ENCODE results near the gene LATS1.
"Not testable (repeated sequence)": the region's sequence is repeated elsewhere in the genome, so short reads cannot be mapped to it uniquely, and the experiment has no call there.

LATS1 gene
- 74.3 reads per million, percentile 77 among the genes with 10 or more reads in this experiment for total RNA-seq

DNA sequence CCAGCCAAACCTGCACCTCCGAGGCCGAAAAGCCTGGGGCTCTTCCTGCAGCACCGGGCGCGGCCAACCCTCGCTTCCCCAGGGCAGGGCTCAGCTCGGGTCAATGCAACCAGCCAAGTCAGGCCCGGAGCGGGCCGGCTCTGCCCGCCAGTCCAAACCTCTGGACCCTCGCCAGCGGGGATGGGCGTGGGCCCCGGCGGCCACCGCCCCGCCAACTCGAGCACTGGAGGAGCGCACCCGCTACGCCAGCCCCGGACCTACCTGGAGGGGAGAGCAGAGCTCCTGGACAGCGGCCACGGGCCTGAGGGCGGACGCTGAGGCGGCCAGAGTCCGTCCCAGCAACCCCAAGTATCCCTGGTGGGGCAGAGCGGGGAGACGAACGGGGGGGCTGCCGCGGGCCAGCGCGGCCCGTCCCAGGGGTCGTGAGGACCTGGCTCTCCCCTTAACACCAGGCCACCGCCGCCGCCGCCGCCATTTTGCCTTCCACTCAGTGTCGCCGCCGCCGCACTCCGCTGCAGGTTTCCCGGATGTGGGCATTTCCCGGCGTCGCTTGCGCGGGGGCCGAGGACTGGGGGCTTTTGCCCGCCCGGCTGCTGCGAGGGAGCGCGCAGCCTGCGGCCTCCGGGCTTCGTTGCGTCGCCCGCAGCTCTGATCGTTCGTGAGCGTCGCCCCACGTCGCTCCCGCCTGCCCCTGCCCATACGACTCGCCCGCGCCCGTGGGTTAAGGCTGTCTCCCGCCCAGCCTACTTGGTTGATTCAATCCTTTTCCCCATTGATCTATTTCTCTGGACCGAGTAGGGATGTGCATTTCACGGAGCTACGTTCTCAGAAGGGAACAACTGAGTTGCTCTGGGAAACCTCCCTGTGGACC is at the start of gene LATS1:
LATS1 (minus strand) TSS at position 514 of the 871 bp plus-strand sequence. CDS start 15,975 bp downstream, outside the sequence.
- peak; percentile 95 for DNase-seq

DNA sequence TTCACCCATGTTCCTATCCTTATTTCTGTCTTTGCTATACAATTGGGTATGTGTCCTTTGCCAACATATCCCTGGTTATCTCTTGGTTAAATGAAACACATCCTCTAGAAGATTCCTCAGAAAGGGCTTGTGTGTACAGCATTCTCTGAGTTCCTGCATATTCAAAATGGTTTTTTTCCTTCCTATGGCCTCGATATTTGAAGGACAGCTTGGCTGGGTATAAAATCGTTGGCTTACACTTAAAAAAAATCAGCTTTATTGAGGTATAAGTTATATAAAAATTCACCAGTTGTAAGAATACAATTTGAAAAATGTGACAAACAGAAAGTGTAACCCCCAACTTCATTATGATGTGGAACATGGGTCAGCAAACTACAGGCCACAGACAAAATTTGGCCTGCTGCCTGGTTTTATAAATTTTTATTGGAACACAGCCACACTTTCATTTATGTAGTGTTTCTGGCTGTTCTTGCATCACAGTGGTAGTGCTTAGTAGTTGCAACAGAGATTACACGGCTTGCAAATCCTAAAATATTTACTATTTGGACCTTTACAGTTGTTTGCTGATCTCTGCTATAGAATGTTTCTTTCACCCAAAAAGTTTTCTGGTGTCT is 48.4 kb upstream of the LATS1 start:
- no peak for DNase-seq

- no peak for DNase-seq
These were observed 46.0 kb upstream of the LATS1 start for GRCh38 chr6:149763866-149764265.

DNA sequence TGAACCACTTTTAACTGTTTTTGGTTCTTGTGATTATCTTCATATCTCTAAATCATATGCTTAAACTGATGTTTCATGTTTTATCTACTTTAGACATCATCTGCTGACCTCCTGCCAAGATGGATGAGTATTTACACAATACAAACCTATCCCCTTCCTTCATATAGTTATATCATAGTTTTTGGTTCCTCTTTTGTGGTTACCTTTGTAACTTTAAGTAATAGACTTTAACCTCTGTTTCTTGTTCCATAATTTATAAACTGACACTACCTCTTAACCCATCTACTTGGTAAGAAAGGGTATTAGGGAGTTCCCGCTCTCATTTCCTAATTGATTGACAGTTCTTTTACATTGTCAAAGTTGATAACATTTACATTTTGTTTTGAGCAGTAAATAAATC is 43.5 kb upstream of the LATS1 start:
- no peak for DNase-seq

DNA sequence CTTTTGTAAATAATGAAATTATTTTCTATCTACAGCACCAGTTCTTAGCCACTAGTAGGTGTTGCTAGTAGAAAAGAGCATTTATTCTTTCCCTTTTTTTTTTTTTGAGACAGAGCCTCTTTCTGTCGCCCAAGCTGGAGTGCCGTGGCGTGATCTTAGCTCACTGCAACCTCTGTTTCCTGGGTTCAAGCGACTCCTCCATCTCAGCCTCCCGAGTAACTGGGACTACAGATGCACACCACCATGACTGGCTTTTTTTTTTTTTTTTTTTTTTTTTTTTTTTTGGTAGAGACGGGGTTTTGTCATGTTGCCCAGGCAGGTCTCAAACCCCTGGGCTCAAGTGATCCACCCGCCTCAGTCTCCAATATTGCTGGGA is 38.3 kb upstream of the LATS1 start:
- DNase-seq = no peak

DNA sequence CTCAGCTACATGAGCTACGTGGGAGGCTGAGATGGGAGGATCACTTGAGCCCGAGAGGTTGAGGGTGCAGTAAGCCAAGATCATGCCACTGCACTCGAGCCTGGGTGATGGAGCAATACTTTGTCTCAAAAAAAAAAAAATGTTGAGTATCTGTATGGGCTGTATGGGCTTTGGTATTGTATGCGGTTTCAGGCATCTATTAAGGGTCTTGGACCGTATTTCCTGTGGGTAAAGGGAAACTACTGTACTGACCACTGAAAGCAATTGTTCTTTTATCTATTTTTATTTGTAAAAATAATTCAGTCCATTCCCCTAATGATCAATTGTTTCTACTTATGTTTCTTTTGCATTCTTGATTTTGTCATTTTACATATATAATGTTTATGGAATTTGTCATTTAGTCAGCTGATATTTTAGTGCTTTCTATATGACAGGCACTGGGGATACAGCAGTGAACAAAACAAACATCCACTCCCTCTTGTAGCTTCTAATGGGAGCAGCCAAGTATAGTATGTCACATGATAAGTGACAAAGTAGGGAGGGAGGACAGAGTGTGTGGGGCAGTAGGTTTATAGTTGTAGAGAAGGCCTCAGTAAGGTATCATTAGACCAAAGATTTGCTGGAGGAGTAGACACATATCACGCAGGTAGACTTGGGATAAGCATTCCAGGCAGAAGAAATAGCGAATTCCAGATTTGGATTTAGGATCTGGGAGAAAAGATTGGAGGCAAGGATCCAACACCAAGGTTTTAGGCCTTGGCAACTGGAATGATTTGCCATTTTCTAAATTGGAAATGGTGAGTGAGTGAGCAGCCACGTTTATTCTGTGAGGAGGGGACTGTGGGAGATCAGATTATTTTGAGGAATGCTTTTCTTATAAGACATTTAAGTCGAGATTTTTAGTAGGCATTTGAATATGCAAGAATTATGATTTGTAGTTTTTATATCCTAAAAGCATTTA is 37.7 kb upstream of the LATS1 start:
- DNase-seq = no peak

- no peak for DNase-seq
These were observed 36.6 kb upstream of the LATS1 start for GRCh38 chr6:149754548-149754947.

DNA sequence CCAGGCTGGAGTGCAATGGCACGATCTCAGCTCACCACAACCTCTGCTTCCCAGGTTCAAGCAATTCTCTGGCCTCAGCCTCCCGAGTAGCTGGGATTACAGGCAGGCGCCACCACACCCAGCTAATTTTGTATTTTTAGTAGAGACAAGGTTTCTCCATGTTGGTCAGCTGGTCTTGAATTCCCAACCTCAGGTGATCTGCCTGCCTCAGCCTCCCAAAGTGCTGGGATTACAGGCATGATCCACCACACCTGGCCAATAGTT is 35.4 kb upstream of the LATS1 start:
- DNase-seq = not testable (repeated sequence)

GRCh38 chr6:149752600-149753373 is 34.9 kb upstream of the LATS1 start:
- no peak for DNase-seq

DNA sequence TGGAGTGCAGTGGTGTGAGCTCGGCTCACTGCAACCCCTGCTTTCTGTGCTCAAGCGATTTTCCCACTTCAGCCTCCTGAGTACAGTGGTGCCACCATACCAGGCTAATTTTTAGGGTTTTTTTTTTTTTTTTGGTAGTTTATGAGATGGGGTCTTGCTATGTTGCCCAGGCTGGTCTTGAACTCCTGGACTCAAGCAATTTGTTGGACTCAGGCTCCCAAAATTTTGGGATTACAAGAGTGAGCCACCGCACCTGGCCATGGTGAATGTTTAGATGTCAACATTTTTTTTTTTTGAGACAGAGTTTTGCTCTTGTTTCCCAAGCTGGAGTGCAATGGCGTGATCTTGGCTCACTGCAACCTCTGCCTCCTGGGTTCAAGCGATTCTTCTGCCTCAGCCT is 34.0 kb upstream of the LATS1 start:
- not testable (repeated sequence) for DNase-seq

DNA sequence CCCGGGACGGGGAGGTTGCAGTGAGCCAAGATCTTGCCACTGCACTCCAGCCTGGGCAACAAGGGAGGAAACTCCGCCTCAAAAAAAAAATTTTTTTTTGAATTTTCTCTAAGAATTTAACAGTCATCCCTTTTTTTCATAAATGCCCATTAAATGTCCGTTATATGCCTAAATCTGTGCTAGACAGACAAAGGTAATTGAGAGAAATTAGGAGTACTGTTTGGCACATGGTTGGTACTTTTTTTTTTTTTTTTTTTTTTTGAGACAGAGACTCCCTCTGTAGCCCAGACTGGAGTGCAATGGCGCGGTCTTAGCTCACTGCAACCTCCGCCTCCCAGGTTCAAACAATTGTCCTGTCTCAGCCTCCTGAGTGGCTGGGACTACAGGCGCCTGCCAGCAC is 33.3 kb upstream of the LATS1 start:
- no peak for DNase-seq

GRCh38 chr6:149750136-149750609 is 32.3 kb upstream of the LATS1 start:
- DNase-seq = peak; percentile 28

GRCh38 chr6:149749594-149750135 is 31.8 kb upstream of the LATS1 start, which contains the start of gene PCMT1:
Gene PCMT1, plus strand, starts transcription at chr6:149749741. Its CDS starts 161 bp downstream, at chr6:149749902.
- peak; percentile 86 for DNase-seq

GRCh38 chr6:149749082-149749593 is 31.2 kb upstream of the LATS1 start:
- not testable (repeated sequence) for DNase-seq

DNA sequence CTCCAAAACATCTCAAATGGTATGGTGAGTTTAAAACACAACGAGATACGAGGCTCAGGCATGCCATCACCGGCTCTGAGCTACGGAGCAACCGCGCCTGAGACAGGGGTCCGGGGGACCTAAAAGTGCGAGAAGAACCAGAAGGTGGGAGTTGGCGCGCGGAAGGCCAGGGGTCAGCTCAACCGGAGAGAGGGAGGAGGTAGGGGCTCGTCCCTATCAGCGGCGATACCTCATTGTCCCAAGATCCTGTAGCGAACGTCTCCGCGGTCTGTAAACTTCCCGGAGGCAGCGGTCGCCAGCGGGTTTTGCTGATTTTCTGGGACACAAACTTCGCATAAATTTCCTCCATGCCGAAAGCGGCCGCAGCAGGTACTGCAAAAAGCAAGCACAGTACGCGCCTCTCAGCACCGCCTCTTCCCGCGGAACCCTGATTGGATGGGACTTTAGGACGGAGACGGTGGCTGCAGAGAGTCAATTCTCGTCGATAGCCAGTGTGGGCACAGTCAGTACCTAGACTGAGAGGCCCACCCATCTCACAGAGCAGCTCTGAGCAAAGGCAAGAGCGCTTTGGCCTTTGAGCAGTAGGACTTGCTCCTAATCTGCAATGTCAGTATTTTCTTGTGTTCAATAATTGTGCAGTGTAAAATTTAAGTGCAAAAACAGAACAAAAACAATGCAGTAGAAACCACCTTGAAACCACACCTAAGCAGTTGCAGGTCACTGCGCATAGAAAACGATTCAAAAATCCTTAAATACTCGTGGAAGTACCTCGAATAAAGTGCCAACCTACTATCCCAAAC is 28.4 kb upstream of the LATS1 start, which contains the start of gene NUP43:
NUP43 (minus strand) TSS at position 383 of the 800 bp plus-strand sequence; CDS start at position 349, 34 bp downstream.
- peak; percentile 86 for DNase-seq

DNA sequence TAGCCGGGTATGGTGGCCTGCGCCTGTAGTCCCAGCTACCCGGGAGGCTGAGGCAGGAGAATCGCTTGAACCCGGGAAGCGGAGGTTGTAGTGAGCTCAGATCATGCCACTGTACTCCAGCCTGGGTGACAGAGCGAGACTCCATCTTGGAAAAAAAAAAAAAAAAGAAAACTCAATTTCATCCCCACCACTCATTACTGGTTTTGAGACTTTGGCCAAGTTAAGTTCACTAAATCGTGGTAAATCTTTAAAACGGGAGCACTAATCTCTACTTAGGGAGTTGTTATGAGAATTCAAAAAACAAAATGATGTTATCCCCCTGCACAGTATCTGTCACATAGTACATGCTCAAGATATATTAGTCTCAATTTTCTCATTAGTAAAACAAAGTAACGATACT is 27.4 kb upstream of the LATS1 start:
- DNase-seq = not testable (repeated sequence)

- no peak for DNase-seq
These were observed 17.0 kb upstream of the LATS1 start for GRCh38 chr6:149734915-149735314.

DNA sequence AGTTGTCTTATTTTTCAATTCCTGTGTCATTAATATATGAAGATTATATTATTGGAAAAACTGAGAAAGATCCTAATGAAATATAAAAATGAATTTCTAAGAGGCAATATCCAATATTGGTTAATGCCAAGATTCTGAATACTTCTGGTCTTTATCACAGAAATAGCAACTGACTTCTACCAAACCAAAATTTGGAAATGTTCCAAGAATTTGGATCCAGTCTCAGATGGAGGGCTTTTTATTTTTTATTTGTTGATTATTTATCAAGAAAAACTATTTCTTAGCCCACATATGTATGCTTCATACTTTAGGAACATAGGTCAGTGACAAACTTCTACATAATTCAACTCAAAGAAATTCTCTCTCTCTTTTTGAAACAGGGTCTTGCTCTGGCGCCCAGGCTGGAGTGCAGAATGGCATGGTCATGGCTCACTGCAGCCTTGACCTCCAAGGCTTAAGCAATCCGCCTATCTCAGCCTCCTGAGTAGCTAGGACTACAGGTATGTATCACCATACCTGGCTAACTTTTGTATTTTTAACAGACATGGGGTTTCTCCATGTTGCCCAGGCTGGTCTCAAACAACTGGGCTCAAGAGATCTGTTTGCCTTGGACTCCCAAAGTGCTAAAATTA is 15.3 kb upstream of the LATS1 start:
- DNase-seq = no peak

DNA sequence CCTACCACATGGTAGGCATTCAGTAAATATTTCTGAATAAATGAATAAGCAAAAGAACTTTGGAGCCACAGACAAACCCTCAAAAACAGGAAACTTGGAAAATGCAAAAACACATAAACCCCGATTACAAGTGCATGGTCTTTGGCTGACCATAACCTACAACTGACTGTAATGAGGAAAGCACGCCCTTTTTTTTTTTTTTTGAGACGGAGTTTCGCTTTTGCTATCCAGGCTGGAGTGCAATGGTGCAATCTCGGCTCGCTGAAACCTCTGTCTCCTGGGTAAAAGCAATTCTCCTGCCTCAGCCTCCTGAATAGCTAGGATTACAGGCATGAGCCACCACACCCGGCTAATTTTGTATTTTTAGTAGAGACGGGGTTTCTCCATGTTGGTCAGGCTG is 11.9 kb upstream of the LATS1 start:
- DNase-seq = no peak

Data from effector CD4-positive, alpha-beta T cell (primary cell).